H1 (cell line): Measurements from ENCODE around the gene SLC30A2. TPM values are rescaled to one million over a fixed set of nuclear protein-coding genes. Genes with fewer than 3 reads are reported as not detected.

ENCODE experiments used
- CTCF ChIA-PET: fragments of 300-600 bp; sonication (Branson Sonifier 250); formaldehyde crosslinking; loops from one replicate; lab custom pipeline; 2021; ENCODE audit not compliant: partially characterized antibody; lab: Charles Lee
- POLR2A ChIA-PET: fragments of 300-600 bp; sonication (Branson Sonifier 250); formaldehyde crosslinking; loops from one replicate; lab custom pipeline; 2021; ENCODE audit warnings: inconsistent platforms; ENCODE audit not compliant: partially characterized antibody; lab: Charles Lee
- DNase-seq, 2 experiments: peaks; one replicate each; pipeline versions ENCODE4 v3.0.0 to v3.0.0-alpha.2; 2010 to 2022; ENCODE audit warnings: low spot score in 2 of 2, low read depth in 1 of 2, mixed read lengths in 1 of 2
- FAIRE-seq: peaks from 2 replicates; lab custom pipeline; 2011; peaks lifted over from hg19 to GRCh38; lab: Jason Lieb, UNC
- H2AFZ ChIP-seq: 2 replicates; pipeline ENCODE4 v1.8.1; 2012; ENCODE audit warnings: low read length, inconsistent platforms
- H2AK5ac ChIP-seq: 2 replicates; pipeline ENCODE4 v1.6.1; 2013; ENCODE audit warnings: low read depth, low read length
- H2BK120ac ChIP-seq: replicated peaks from 2 replicates; pipeline ENCODE3; 2013; ENCODE audit warnings: low read depth, low read length, inconsistent platforms
- H2BK12ac ChIP-seq: 2 replicates; pipeline ENCODE4 v1.6.1; 2013; ENCODE audit warnings: low read depth, low read length
- H2BK15ac ChIP-seq: 2 replicates; pipeline ENCODE4 v1.6.1; 2013; ENCODE audit warnings: low read length
- H2BK20ac ChIP-seq: 2 replicates; pipeline ENCODE4 v1.6.1; 2013; ENCODE audit warnings: low read length
- H2BK5ac ChIP-seq: 2 replicates; pipeline ENCODE4 v1.6.1; 2013; ENCODE audit warnings: low read depth, low read length
- H3K14ac ChIP-seq: 2 replicates; pipeline ENCODE4 v1.6.1; 2013; ENCODE audit warnings: inconsistent platforms; ENCODE audit not compliant: insufficient read length
- H3K18ac ChIP-seq: 2 replicates; pipeline ENCODE4 v1.6.1; 2013; ENCODE audit warnings: low read length; ENCODE audit errors: extremely low read depth
- H3K23ac ChIP-seq: 2 replicates; pipeline ENCODE4 v1.6.1; 2013; ENCODE audit warnings: inconsistent platforms; ENCODE audit not compliant: insufficient read length
- H3K23me2 ChIP-seq: 2 replicates; pipeline ENCODE4 v1.6.1; 2013; ENCODE audit warnings: low read depth, low read length
- H3K27ac ChIP-seq: 2 replicates; pipeline ENCODE4 v1.6.1; 2011; ENCODE audit warnings: low read depth, low read length, inconsistent platforms
- H3K27me3 ChIP-seq, 4 experiments: replicated peaks in 1 of 4; 1 replicate in 1 of 4; 2 replicates in 3 of 4; pipeline versions ENCODE4 v1.6.1 to v1.8.1; 2011 to 2013; ENCODE audit warnings: low read length in 3 of 4, mild to moderate bottlenecking in 3 of 4, inconsistent platforms in 2 of 4, mixed read lengths in 2 of 4, moderate library complexity in 1 of 4; ENCODE audit not compliant: control insufficient read depth in 3 of 4, insufficient read depth in 3 of 4; ENCODE audit errors: extremely low read depth in 1 of 4
- H3K36me3 ChIP-seq, 4 experiments: 2 replicates each; pipeline versions ENCODE4 v1.6.1 to v1.8.1; 2011 to 2013; ENCODE audit warnings: mild to moderate bottlenecking in 4 of 4, low read length in 3 of 4, moderate library complexity in 2 of 4, control low read depth in 1 of 4, inconsistent platforms in 1 of 4; ENCODE audit not compliant: insufficient read depth in 4 of 4, control insufficient read depth in 2 of 4
- H3K4ac ChIP-seq: replicated peaks from 2 replicates; pipeline ENCODE3; 2013; ENCODE audit warnings: low read length, low read depth, mixed read lengths, inconsistent platforms; ENCODE audit not compliant: insufficient read length
- H3K4me1 ChIP-seq, 4 experiments: replicated peaks in 1 of 4; 1 replicate in 1 of 4; 2 replicates in 3 of 4; pipeline versions ENCODE4 v1.6.1 to v1.8.1; 2011 to 2013; ENCODE audit warnings: low read length in 3 of 4, inconsistent platforms in 2 of 4, mixed read lengths in 1 of 4; ENCODE audit not compliant: insufficient read depth in 4 of 4, control insufficient read depth in 3 of 4
- H3K4me2 ChIP-seq, 2 experiments: 2 replicates each; pipeline versions ENCODE4 v1.6.1 to v1.8.1; 2011 to 2013; ENCODE audit warnings: low read depth in 2 of 2, low read length in 2 of 2, control low read depth in 1 of 2, inconsistent platforms in 1 of 2, mild to moderate bottlenecking in 1 of 2; ENCODE audit not compliant: insufficient read depth in 1 of 2
- H3K4me3 ChIP-seq, 4 experiments: fragments of 200-600, 300-600 bp in 1 of 4; sonication (generic), shearing (Covaris generic), sonication (Bioruptor Twin) in 1 of 4; 2 replicates each; pipeline versions ENCODE4 v1.5.1 to v1.8.1; 2011 to 2016; ENCODE audit warnings: low read length in 4 of 4, low read depth in 3 of 4, control low read depth in 2 of 4, inconsistent platforms in 2 of 4, mild to moderate bottlenecking in 2 of 4, mixed read lengths in 1 of 4, moderate library complexity in 1 of 4; ENCODE audit not compliant: insufficient read depth in 2 of 4; ENCODE audit errors: extremely low read depth in 1 of 4
- H3K56ac ChIP-seq: replicated peaks from 2 replicates; pipeline ENCODE3; 2013; ENCODE audit warnings: low read depth, mild to moderate bottlenecking, mixed read lengths, low read length, inconsistent platforms; ENCODE audit not compliant: insufficient read length
- H3K79me1 ChIP-seq: 2 replicates; pipeline ENCODE4 v1.6.1; 2013; ENCODE audit warnings: low read depth, low read length, control low read depth
- H3K79me2 ChIP-seq, 2 experiments: 2 replicates each; pipeline versions ENCODE4 v1.6.1 to v1.8.1; 2012 to 2013; ENCODE audit warnings: low read length in 2 of 2, mild to moderate bottlenecking in 2 of 2, inconsistent platforms in 1 of 2; ENCODE audit not compliant: insufficient read depth in 2 of 2, control insufficient read depth in 1 of 2
- H3K9ac ChIP-seq, 4 experiments: replicated peaks in 1 of 4; 1 replicate in 1 of 4; 2 replicates in 3 of 4; pipeline versions ENCODE4 v1.6.1 to v1.8.1; 2011 to 2013; ENCODE audit warnings: low read depth in 3 of 4, low read length in 3 of 4, control low read depth in 2 of 4, mild to moderate bottlenecking in 2 of 4, moderate library complexity in 2 of 4, inconsistent platforms in 1 of 4; ENCODE audit errors: extremely low read depth in 1 of 4
- H3K9me3 ChIP-seq, 2 experiments: 2 replicates each; pipeline versions ENCODE4 v1.6.1 to v1.8.1; 2012 to 2013; ENCODE audit warnings: mild to moderate bottlenecking in 2 of 2, moderate library complexity in 2 of 2, control low read depth in 1 of 2, inconsistent platforms in 1 of 2, low read depth in 1 of 2, low read length in 1 of 2, mixed read lengths in 1 of 2; ENCODE audit not compliant: insufficient read depth in 2 of 2
- H4K20me1 ChIP-seq, 2 experiments: replicated peaks in 1 of 2; 2 replicates each; pipeline versions ENCODE3 to v1.8.1; 2011 to 2013; ENCODE audit warnings: inconsistent platforms in 2 of 2, low read length in 2 of 2, mild to moderate bottlenecking in 1 of 2; ENCODE audit not compliant: insufficient read depth in 2 of 2, control insufficient read depth in 1 of 2
- H4K5ac ChIP-seq: 2 replicates; pipeline ENCODE4 v1.6.1; 2013; ENCODE audit warnings: low read length, low read depth, mixed read lengths, inconsistent platforms; ENCODE audit not compliant: insufficient read length
- H4K8ac ChIP-seq: 2 replicates; pipeline ENCODE4 v1.8.0; 2013; ENCODE audit warnings: mild to moderate bottlenecking, moderate library complexity, low read length, inconsistent platforms; ENCODE audit not compliant: insufficient read depth; ENCODE audit errors: extremely low read depth
- H4K91ac ChIP-seq: replicated peaks from 2 replicates; pipeline ENCODE3; 2013; ENCODE audit warnings: low read length, mixed read lengths, inconsistent platforms; ENCODE audit not compliant: insufficient read length
- CBX8 ChIP-seq: fragments of 300-800, 300-1000 bp; sonication (generic); IDR thresholded peaks from 2 replicates; pipeline ENCODE4 v1.7.1; 2016; ENCODE audit warnings: low read depth, low read length, borderline replicate concordance
- CHD2 ChIP-seq: IDR thresholded peaks from 2 replicates; pipeline ENCODE4 v1.6.1; 2012; ENCODE audit warnings: low read length, improper control_type of control experiment
- CTBP2 ChIP-seq: IDR thresholded peaks from 2 replicates; pipeline ENCODE4 v1.7.0; 2011; ENCODE audit warnings: borderline replicate concordance, mild to moderate bottlenecking, moderate library complexity, mixed read lengths, low read length; ENCODE audit not compliant: insufficient read depth, insufficient read length
- KDM4A ChIP-seq: IDR thresholded peaks from one replicate; pipeline ENCODE4 v1.7.1; 2012; ENCODE audit warnings: low read depth, mild to moderate bottlenecking, moderate library complexity, low read length, inconsistent platforms; ENCODE audit not compliant: severe bottlenecking
- MAX ChIP-seq: IDR thresholded peaks from 2 replicates; pipeline ENCODE4 v1.6.1; 2012; ENCODE audit warnings: inconsistent platforms
- NANOG ChIP-seq: IDR thresholded peaks from 2 replicates; pipeline ENCODE4 v1.6.1; 2011; ENCODE audit warnings: low read length, low read depth, mild to moderate bottlenecking, inconsistent platforms; ENCODE audit not compliant: insufficient read depth, poor library complexity, severe bottlenecking
- NRF1 ChIP-seq: IDR thresholded peaks from 2 replicates; pipeline ENCODE4 v1.6.1; 2011; ENCODE audit warnings: mild to moderate bottlenecking, low read depth, low read length, improper control_type of control experiment
- RBBP5 ChIP-seq: IDR thresholded peaks from 2 replicates; pipeline ENCODE4 v1.7.1; 2012; ENCODE audit warnings: low read depth, mild to moderate bottlenecking, inconsistent platforms, low read length, moderate library complexity, borderline replicate concordance
- SP4 ChIP-seq: IDR thresholded peaks from 2 replicates; pipeline ENCODE4 v1.6.1; 2012; ENCODE audit warnings: low read length, inconsistent platforms
- SUZ12 ChIP-seq: fragments of 200-600 bp; sonication (generic); IDR thresholded peaks from 2 replicates; pipeline ENCODE4 v1.6.1; 2012; ENCODE audit warnings: mild to moderate bottlenecking, inconsistent platforms, low read length, moderate library complexity, mixed read lengths
- TAF1 ChIP-seq: IDR thresholded peaks from 2 replicates; pipeline ENCODE4 v1.6.1; 2011; ENCODE audit warnings: mild to moderate bottlenecking, low read depth, low read length
- USF2 ChIP-seq: IDR thresholded peaks from 2 replicates; pipeline ENCODE4 v1.6.1; 2011; ENCODE audit warnings: low read length, improper control_type of control experiment
- WGBS, 2 experiments: shearing (Covaris generic) in 1 of 2; methylation state at CpG; one replicate each; pipeline versions ENCODE4 v1.1.6 to v1.1.7; 2013 to 2015; ENCODE audit warnings: low lambda C conversion rate in 2 of 2, mixed read lengths in 2 of 2, inconsistent platforms in 1 of 2, low coverage in 1 of 2, missing lambda C conversion rate in 1 of 2; ENCODE audit not compliant: insufficient replicate concordance in 2 of 2, insufficient coverage in 1 of 2, insufficient read length in 1 of 2; ENCODE audit errors: extremely low coverage in 1 of 2, missing lambda C conversion rate in 1 of 2; 5-methylcytosine and 5-hydroxymethylcytosine counted together
- polyA plus RNA-seq, 7 experiments: library from polyadenylated mRNA; depleted of rRNA in 3 of 7; stranded (reverse) in 5 of 7; unstranded in 2 of 7; fragments of >200 nt in 5 of 7; fragments of 200-250 nt in 2 of 7; gene quantifications; 1 replicate in 5 of 7; 2 replicates in 1 of 7; 4 replicates in 1 of 7; pipeline versions ENCODE4 v1.2.1 to v1.2.3, GENCODE V29; 2011 to 2013; ENCODE audit warnings: missing spikeins in 2 of 7, mixed read lengths in 2 of 7
- total RNA-seq: library from RNA; stranded (reverse); fragmentation: NEBNext Ultra II Directional; extraction: Animal tissue kit (Norgen Biotek cat#: 25700); gene quantifications from 2 replicates; pipeline ENCODE4 v1.2.1, GENCODE V29; 2021

SLC30A2 gene
- total and polyA plus RNA-seq, 2 of the 8 experiments (the other 6 are each of a cell fraction or from before 2014, with no cell fraction given): 0.19 to 0.76 TPM

- Histone ChIP-seq H2AK5ac (no peak overlapping the region), H3K79me1 (no peaks in the 10 kb centered on the region), H4K20me1 (no peaks in the 10 kb centered on the region), H3K23me2 (peaks cover 8% of the 10 kb centered on the region; the same call in 1 of the 2 replicates), H3K36me3 (no peaks in the 10 kb centered on the region; a peak in 1 of 8 replicates), H2BK15ac (no peak overlapping the region), H3K4me2 (no peak overlapping the region), H4K8ac (no peak overlapping the region; the same call in 1 of the 2 replicates), H2AFZ (no peak overlapping the region), H3K18ac (no peak overlapping the region), H2BK120ac (no peak overlapping the region), H3K56ac (no peak overlapping the region), H3K27me3 (peaks cover 22 to 49% (median 39%) of the 10 kb centered on the region in 4 experiments), H3K4me3 (no peak overlapping the region), H3K79me2 (no peaks in the 10 kb centered on the region), H3K4me1 (peaks cover 0 to 5% (median 2%) of the 10 kb centered on the region in 4 experiments; a peak in 4 of 7 replicates), H4K91ac (no peak overlapping the region), H3K9ac (no peak overlapping the region), H3K27ac (no peak overlapping the region), H3K14ac (no peak overlapping the region), H3K4ac (no peak overlapping the region), H4K5ac (no peak overlapping the region), H2BK5ac (no peak overlapping the region), H3K23ac (no peak overlapping the region), H2BK20ac (no peak overlapping the region), H3K9me3 (no peaks in the 10 kb centered on the region), H2BK12ac (no peak overlapping the region)
- CTCF ChIA-PET: interaction anchor here (0.9 to 5.4 kb wide), 5 partner anchors 12 to 444 kb away, joined by 3 to 29 read pairs (median 7); no protein-coding TSS in a partner anchor
- FAIRE-seq: no peak
- WGBS, 2 experiments: 75% methylated on average over 7 of the region's 7 CpGs; no CpG with 5 or more reads in 1 of the 2 experiments
- no peak for DNase-seq
- POLR2A ChIA-PET: interaction anchor here (0.7 to 1.0 kb wide), 2 partner anchors 108 to 145 kb away, joined by 3 read pairs; no protein-coding TSS in a partner anchor
- TF ChIP-seq CBX8 (no peak), MAX (no peak), TAF1 (no peak), CHD2 (no peak), NANOG (no peak), NRF1 (no peak), SUZ12 (no peak), SP4 (no peak), CTBP2 (no peak), USF2 (no peak), RBBP5 (no peak), KDM4A (no peak)
These were observed 4.5 kb downstream of the SLC30A2 start for GRCh38 chr1:26041401-26041800.
